ENCODE results near the gene SORCS2.

SORCS2 gene

GRCh38 chr4:7557456-7557855, 365.1 kb downstream of the SORCS2 start:
- no peak for DNase-seq
- Mint-ChIP-seq H3K36me3 (ENCODE audit: low read depth) (peaks cover 5% of the 10 kb centered on the region), H3K27me3 (peaks cover 2% of the 10 kb centered on the region), H3K4me3 (no peak overlapping the region), H3K4me1 (ENCODE audit: low read depth) (no peaks in the 10 kb centered on the region), H3K27ac (no peak overlapping the region), H3K9me3 (peaks cover 33% of the 10 kb centered on the region)

- Mint-ChIP-seq H3K4me3 (no peak overlapping the region), H3K27ac (no peak overlapping the region)
- DNase-seq: no peak
Observed at GRCh38 chr4:7558436-7558835, 366.1 kb downstream of the SORCS2 start.

DNA sequence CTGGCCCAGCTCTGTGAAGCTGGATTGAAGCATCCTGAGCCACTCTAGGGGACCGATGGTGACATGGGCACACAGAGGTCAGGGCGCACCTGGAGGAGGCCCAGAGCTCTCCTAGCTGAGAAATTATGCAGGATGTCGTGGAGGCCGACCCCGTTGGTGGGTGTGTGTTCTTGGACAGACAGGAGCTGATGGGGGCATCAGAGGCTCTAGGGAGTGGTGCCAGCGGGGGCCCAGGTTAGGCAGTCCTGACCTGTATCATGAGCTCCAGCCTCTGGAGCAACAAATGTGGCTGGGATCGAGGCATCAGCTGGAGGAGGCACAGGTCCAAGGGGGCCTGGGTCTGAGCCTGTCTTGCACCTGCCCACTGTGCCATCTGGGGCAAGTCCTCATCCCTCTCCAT, 367.0 kb downstream of the SORCS2 start:
- Mint-ChIP-seq H3K36me3 (ENCODE audit: low read depth) (no peaks in the 10 kb centered on the region), H3K4me1 (ENCODE audit: low read depth) (no peaks in the 10 kb centered on the region), H3K27me3 (peaks cover 2% of the 10 kb centered on the region), H3K9me3 (peaks cover 15% of the 10 kb centered on the region), H3K4me3 (no peak overlapping the region), H3K27ac (no peak overlapping the region)
- no peak for DNase-seq

More at GRCh38 chr4:7558436-7558835, 366.1 kb downstream of the SORCS2 start:
- peaks cover 2% of the 10 kb centered on the region for H3K27me3 Mint-ChIP-seq
- no peaks in the 10 kb centered on the region for H3K36me3 Mint-ChIP-seq (ENCODE audit: low read depth)
- H3K9me3 Mint-ChIP-seq: peaks cover 23% of the 10 kb centered on the region
- no peaks in the 10 kb centered on the region for H3K4me1 Mint-ChIP-seq (ENCODE audit: low read depth)

- H3K4me3 Mint-ChIP-seq: no peak overlapping the region
- no peak overlapping the region for H3K27ac Mint-ChIP-seq
- peaks cover 11% of the 10 kb centered on the region for H3K9me3 Mint-ChIP-seq
- H3K36me3 Mint-ChIP-seq (ENCODE audit: low read depth): no peaks in the 10 kb centered on the region
- H3K4me1 Mint-ChIP-seq (ENCODE audit: low read depth): no peaks in the 10 kb centered on the region
- peaks cover 2% of the 10 kb centered on the region for H3K27me3 Mint-ChIP-seq
- no peak for DNase-seq
Observed at GRCh38 chr4:7559741-7560395, 367.5 kb downstream of the SORCS2 start.

- no peaks in the 10 kb centered on the region for H3K36me3 Mint-ChIP-seq (ENCODE audit: low read depth)
- no peak for DNase-seq
Observed at GRCh38 chr4:7561557-7561956, 369.2 kb downstream of the SORCS2 start.

GRCh38 chr4:7564242-7564641, 371.9 kb downstream of the SORCS2 start:
- Mint-ChIP-seq H3K27me3 (no peaks in the 10 kb centered on the region), H3K4me1 (ENCODE audit: low read depth) (no peaks in the 10 kb centered on the region), H3K9me3 (no peaks in the 10 kb centered on the region), H3K36me3 (ENCODE audit: low read depth) (no peaks in the 10 kb centered on the region), H3K27ac (no peak overlapping the region), H3K4me3 (no peak overlapping the region)
- DNase-seq: no peak

More at GRCh38 chr4:7561557-7561956, 369.2 kb downstream of the SORCS2 start:
- Mint-ChIP-seq H3K4me1 (ENCODE audit: low read depth) (no peaks in the 10 kb centered on the region), H3K4me3 (no peak overlapping the region), H3K27me3 (peaks cover 2% of the 10 kb centered on the region), H3K9me3 (peaks cover 6% of the 10 kb centered on the region), H3K27ac (no peak overlapping the region)

GRCh38 chr4:7565483-7565882, 373.1 kb downstream of the SORCS2 start:
- no peak overlapping the region for H3K4me3 Mint-ChIP-seq
- H3K27ac Mint-ChIP-seq: no peak overlapping the region

GRCh38 chr4:7569810-7570783, 377.8 kb downstream of the SORCS2 start:
- no peak for DNase-seq
- Mint-ChIP-seq H3K4me1 (ENCODE audit: low read depth) (no peaks in the 10 kb centered on the region), H3K4me3 (no peak overlapping the region), H3K27me3 (peaks cover 21% of the 10 kb centered on the region), H3K9me3 (no peaks in the 10 kb centered on the region), H3K36me3 (ENCODE audit: low read depth) (no peaks in the 10 kb centered on the region), H3K27ac (no peak overlapping the region)

More at GRCh38 chr4:7565483-7565882, 373.1 kb downstream of the SORCS2 start:
- Mint-ChIP-seq H3K4me1 (ENCODE audit: low read depth) (no peaks in the 10 kb centered on the region), H3K27me3 (peaks cover 2% of the 10 kb centered on the region), H3K36me3 (ENCODE audit: low read depth) (no peaks in the 10 kb centered on the region), H3K9me3 (no peaks in the 10 kb centered on the region)
- DNase-seq: no peak

DNA sequence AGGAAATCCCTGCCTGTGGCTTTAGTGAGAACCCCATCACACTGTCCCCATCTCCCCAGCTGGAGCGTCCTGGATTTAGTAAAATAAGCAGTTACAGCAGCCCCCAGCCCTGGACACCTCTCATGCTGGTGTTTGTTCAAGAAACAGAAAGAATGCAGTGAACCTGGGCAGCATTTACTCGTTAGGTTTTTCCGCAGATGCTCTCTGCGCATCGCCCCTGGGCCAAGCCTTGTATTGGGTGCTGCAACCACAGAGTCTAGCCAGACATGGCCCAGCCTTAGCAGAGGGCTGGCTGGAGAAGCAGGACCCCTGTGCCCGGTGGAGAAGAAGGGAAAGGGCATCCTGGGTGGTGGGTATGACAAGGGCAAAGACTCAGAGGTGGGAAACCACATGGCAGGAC, 378.7 kb downstream of the SORCS2 start:
- no peak for DNase-seq
- peaks cover 21% of the 10 kb centered on the region for H3K27me3 Mint-ChIP-seq
- no peak overlapping the region for H3K27ac Mint-ChIP-seq
- no peaks in the 10 kb centered on the region for H3K4me1 Mint-ChIP-seq (ENCODE audit: low read depth)
- no peaks in the 10 kb centered on the region for H3K36me3 Mint-ChIP-seq (ENCODE audit: low read depth)
- H3K4me3 Mint-ChIP-seq: no peak overlapping the region
- H3K9me3 Mint-ChIP-seq: peaks cover 5% of the 10 kb centered on the region

GRCh38 chr4:7571701-7572100, 379.4 kb downstream of the SORCS2 start:
- H3K4me1 Mint-ChIP-seq (ENCODE audit: low read depth): no peaks in the 10 kb centered on the region
- H3K36me3 Mint-ChIP-seq (ENCODE audit: low read depth): peaks cover 2% of the 10 kb centered on the region
- H3K4me3 Mint-ChIP-seq: no peak overlapping the region
- peaks cover 12% of the 10 kb centered on the region for H3K9me3 Mint-ChIP-seq
- H3K27me3 Mint-ChIP-seq: peaks cover 21% of the 10 kb centered on the region
- DNase-seq: no peak
- no peak overlapping the region for H3K27ac Mint-ChIP-seq

GRCh38 chr4:7572894-7573293, 380.6 kb downstream of the SORCS2 start:
- Mint-ChIP-seq H3K9me3 (peaks cover 23% of the 10 kb centered on the region), H3K27me3 (peaks cover 21% of the 10 kb centered on the region), H3K4me3 (no peak overlapping the region), H3K27ac (no peak overlapping the region), H3K4me1 (ENCODE audit: low read depth) (no peaks in the 10 kb centered on the region), H3K36me3 (ENCODE audit: low read depth) (peaks cover 2% of the 10 kb centered on the region)
- no peak for DNase-seq

- DNase-seq: no peak
- no peaks in the 10 kb centered on the region for H3K4me1 Mint-ChIP-seq (ENCODE audit: low read depth)
- H3K4me3 Mint-ChIP-seq: no peak overlapping the region
- no peak overlapping the region for H3K27ac Mint-ChIP-seq
- H3K9me3 Mint-ChIP-seq: peaks cover 31% of the 10 kb centered on the region
- H3K36me3 Mint-ChIP-seq (ENCODE audit: low read depth): peaks cover 2% of the 10 kb centered on the region
- peaks cover 21% of the 10 kb centered on the region for H3K27me3 Mint-ChIP-seq
Observed at GRCh38 chr4:7573576-7574091, 381.3 kb downstream of the SORCS2 start.

GRCh38 chr4:7574287-7575014, 382.1 kb downstream of the SORCS2 start:
- Mint-ChIP-seq H3K9me3 (peaks cover 35% of the 10 kb centered on the region), H3K27me3 (peaks cover 21% of the 10 kb centered on the region), H3K36me3 (ENCODE audit: low read depth) (peaks cover 2% of the 10 kb centered on the region)

GRCh38 chr4:7575426-7575825, 383.1 kb downstream of the SORCS2 start:
- peaks cover 18% of the 10 kb centered on the region for H3K27me3 Mint-ChIP-seq
- no peak for DNase-seq
- H3K36me3 Mint-ChIP-seq (ENCODE audit: low read depth): peaks cover 2% of the 10 kb centered on the region
- H3K4me3 Mint-ChIP-seq: no peak overlapping the region
- H3K9me3 Mint-ChIP-seq: peaks cover 35% of the 10 kb centered on the region
- no peaks in the 10 kb centered on the region for H3K4me1 Mint-ChIP-seq (ENCODE audit: low read depth)
- H3K27ac Mint-ChIP-seq: no peak overlapping the region

More at GRCh38 chr4:7574287-7575014, 382.1 kb downstream of the SORCS2 start:
- no peak overlapping the region for H3K4me3 Mint-ChIP-seq
- DNase-seq: no peak
- no peak overlapping the region for H3K27ac Mint-ChIP-seq
- H3K4me1 Mint-ChIP-seq (ENCODE audit: low read depth): no peaks in the 10 kb centered on the region
